ENCODE results near the gene COL21A1. TPM values are rescaled to one million over a fixed set of nuclear protein-coding genes. Genes with fewer than 3 reads are reported as not detected.

COL21A1 gene
- total and polyA plus RNA-seq, 2 of the 13 experiments (the other 11 are each of a cell fraction or from before 2014, with no cell fraction given): 0.13 TPM; not detected in 1

- no peak for FAIRE-seq
- POLR2A ChIA-PET: no interaction called here
- Histone ChIP-seq H3K9me3 (ENCODE audit: low read length) (no peaks in the 10 kb centered on the region), H3K36me3 (replicated peaks in 1 of 2; ENCODE audit: control insufficient read depth in 1 of 2, insufficient read depth in 2 of 2, low read length in 2 of 2) (no peaks in the 10 kb centered on the region), H3K4me3 (replicated peaks in 1 of 3; ENCODE audit: insufficient read depth in 1 of 3, low read depth in 2 of 3, low read length in 3 of 3) (no peak overlapping the region), H3K4me2 (ENCODE audit: low read depth, low read length) (no peak overlapping the region), H3K27ac (ENCODE audit: extremely low read length, insufficient read depth, low read length) (no peak overlapping the region), H4K20me1 (ENCODE audit: insufficient read depth, low read length) (no peaks in the 10 kb centered on the region), H3K4me1 (ENCODE audit: insufficient read depth, low read length) (no peaks in the 10 kb centered on the region), H3K9ac (ENCODE audit: insufficient read depth, low read depth, low read length) (no peak overlapping the region), H2AFZ (ENCODE audit: low read length) (no peak overlapping the region), H3K27me3 (ENCODE audit: control insufficient read depth in 1 of 2, insufficient read depth in 2 of 2, low read length in 2 of 2) (peaks cover 0 to 4% of the 10 kb centered on the region in 2 experiments; a peak in 2 of 5 replicates), H3K79me2 (ENCODE audit: insufficient read depth, low read length) (no peaks in the 10 kb centered on the region)
- TF ChIP-seq RERE (CRISPR knock-in tag; IDR thresholded peaks at IDR 0.05; ENCODE audit: low read depth): no peak
- no peak for TF ChIP-seq ZNF207 (IDR thresholded peaks at IDR 0.05; ENCODE audit: borderline replicate concordance)
- TF ChIP-seq JUND (CRISPR knock-in tag; IDR thresholded peaks at IDR 0.05): no peak
- TF ChIP-seq ZNF7 (CRISPR knock-in tag; IDR thresholded peaks at IDR 0.05): no peak
- TF ChIP-seq ZNF10 (CRISPR knock-in tag; IDR thresholded peaks at IDR 0.05; ENCODE audit: borderline replicate concordance, low read depth): no peak
- no peak for TF ChIP-seq MTF1 (CRISPR knock-in tag; IDR thresholded peaks at IDR 0.05)
- no peak for TF ChIP-seq PHF21A (CRISPR knock-in tag; IDR thresholded peaks at IDR 0.05)
- no peak for TF ChIP-seq NFRKB (IDR thresholded peaks at IDR 0.05)
- no peak for TF ChIP-seq TOE1 (CRISPR knock-in tag; IDR thresholded peaks at IDR 0.05)
- TF ChIP-seq, protein P1, sequence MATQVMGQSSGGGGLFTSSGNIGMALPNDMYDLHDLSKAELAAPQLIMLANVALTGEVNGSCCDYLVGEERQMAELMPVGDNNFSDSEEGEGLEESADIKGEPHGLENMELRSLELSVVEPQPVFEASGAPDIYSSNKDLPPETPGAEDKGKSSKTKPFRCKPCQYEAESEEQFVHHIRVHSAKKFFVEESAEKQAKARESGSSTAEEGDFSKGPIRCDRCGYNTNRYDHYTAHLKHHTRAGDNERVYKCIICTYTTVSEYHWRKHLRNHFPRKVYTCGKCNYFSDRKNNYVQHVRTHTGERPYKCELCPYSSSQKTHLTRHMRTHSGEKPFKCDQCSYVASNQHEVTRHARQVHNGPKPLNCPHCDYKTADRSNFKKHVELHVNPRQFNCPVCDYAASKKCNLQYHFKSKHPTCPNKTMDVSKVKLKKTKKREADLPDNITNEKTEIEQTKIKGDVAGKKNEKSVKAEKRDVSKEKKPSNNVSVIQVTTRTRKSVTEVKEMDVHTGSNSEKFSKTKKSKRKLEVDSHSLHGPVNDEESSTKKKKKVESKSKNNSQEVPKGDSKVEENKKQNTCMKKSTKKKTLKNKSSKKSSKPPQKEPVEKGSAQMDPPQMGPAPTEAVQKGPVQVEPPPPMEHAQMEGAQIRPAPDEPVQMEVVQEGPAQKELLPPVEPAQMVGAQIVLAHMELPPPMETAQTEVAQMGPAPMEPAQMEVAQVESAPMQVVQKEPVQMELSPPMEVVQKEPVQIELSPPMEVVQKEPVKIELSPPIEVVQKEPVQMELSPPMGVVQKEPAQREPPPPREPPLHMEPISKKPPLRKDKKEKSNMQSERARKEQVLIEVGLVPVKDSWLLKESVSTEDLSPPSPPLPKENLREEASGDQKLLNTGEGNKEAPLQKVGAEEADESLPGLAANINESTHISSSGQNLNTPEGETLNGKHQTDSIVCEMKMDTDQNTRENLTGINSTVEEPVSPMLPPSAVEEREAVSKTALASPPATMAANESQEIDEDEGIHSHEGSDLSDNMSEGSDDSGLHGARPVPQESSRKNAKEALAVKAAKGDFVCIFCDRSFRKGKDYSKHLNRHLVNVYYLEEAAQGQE (IDR thresholded peaks at IDR 0.05; ENCODE audit: borderline replicate concordance in 1 of 2, low read depth in 1 of 2, low read length in 2 of 2): no peak
- TF ChIP-seq ZNF263 (CRISPR knock-in tag; IDR thresholded peaks at IDR 0.05): no peak
- no peak for TF ChIP-seq ZNF672 (CRISPR knock-in tag; IDR thresholded peaks at IDR 0.05)
- TF ChIP-seq KDM5B (CRISPR knock-in tag; IDR thresholded peaks at IDR 0.05; ENCODE audit: borderline replicate concordance): no peak
- TF ChIP-seq GATA4 (IDR thresholded peaks at IDR 0.05; ENCODE audit: borderline replicate concordance, low read depth): no peak
- no peak for TF ChIP-seq ZNF34 (CRISPR knock-in tag; IDR thresholded peaks at IDR 0.05; ENCODE audit: borderline replicate concordance)
- no peak for TF ChIP-seq TBX2 (CRISPR knock-in tag; IDR thresholded peaks at IDR 0.05; ENCODE audit: borderline replicate concordance)
- in situ Hi-C loops (cut with HindIII; ENCODE audit: extremely low pct_ligation_motif_present, low pct_unique_long_range_greater_than_20kb): no loop called here
- intact Hi-C loops (cut with micrococcal nuclease; ENCODE audit: unreplicated experiment): no loop called here
- WGBS (ENCODE audit: low lambda C conversion rate): 18% methylated on average over 2 of the region's 2 CpGs
- no peak for DNase-seq (ENCODE audit: low spot score)
- CTCF ChIA-PET (ENCODE audit: low intra/inter-chr PET ratio, low total read pairs): no interaction called here
- no TSS peak for BruUV-seq (replicated peaks)
- ATAC-seq: no peak
Measured at GRCh38 chr6:56017198-56017597, 230.2 kb downstream of the COL21A1 start.

Measured in HepG2 (cell line).